Measurements from ENCODE around the gene AUTS2.

The AUTS2 gene

DNA sequence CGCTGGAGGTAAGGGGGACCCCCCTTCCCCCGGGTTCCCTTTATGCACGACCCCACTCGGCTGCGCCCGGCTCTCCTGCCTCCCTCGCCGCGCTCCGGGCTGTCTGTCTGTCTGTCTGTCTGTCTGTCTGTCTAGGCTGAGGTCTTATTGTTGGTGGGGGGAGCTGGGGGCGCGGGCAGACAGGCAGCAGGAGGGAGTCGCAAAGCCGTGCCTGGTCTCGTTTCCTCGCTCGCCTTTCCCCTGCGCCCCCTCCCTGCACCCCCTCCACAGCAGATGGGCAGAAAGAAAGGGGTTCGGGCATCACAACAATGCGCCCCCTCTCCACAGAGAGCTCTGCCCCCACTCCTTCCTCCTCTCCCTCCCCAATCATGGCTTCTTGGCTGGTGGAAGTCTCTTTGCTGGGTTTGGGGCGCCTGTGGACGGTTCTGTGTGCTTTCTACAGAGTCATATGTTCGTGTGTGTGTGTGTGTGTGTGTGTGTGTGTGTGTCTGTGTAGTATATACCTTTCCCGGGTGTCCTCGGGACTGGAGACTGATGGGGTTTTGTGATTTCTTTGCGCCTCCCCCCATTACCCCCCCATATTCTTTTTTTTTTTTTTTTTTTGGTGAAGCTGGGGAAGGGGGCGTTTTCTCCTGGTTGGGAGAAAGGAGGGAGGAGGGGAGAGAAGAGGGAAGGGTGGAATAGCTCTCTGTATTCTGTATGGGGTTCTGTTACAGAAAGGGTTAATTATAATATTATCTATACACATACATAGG, 1.9 kb downstream of the AUTS2 start:
- DNase-seq (ENCODE audit: low read depth, low spot score) = no peak

DNA sequence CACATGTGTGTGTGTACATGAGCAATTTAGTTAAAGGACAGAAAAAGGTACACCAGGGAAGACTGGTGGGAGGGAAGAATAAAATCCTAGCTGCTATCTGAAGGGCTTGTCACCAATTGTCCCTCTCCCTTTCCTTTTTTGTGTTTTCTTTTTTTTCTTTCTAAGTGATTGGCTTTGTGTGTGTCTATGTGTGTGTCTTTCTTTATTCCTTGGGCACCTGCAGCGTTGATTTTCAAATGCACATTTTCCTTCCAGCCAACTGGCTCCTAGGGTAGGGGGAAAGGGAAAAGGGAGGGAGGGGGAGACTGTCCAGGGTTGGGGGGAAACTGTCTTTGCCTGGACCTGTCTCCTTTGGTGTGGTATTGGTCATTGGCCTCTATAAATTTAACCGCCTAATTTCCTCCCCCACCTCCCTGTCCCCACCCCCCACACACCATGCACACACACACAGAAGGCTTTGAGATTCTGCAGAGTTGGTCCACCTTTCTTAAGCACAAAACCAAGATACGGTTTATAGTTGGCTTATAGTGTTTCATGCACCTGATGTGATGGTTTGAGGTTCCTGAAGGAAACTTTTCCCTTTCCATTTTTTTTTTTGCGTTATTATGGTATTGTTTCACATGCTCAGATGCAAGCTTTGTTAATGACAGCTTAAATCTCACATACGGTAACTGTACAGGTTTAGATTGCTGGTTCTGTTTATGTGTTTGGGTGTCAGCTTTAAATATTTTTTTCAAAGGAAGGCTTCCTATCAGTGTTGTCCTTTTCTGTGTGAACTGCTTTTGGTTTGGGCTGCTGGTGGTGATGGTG, 2.6 kb downstream of the AUTS2 start:
- DNase-seq (ENCODE audit: low read depth, low spot score) = no peak

DNA sequence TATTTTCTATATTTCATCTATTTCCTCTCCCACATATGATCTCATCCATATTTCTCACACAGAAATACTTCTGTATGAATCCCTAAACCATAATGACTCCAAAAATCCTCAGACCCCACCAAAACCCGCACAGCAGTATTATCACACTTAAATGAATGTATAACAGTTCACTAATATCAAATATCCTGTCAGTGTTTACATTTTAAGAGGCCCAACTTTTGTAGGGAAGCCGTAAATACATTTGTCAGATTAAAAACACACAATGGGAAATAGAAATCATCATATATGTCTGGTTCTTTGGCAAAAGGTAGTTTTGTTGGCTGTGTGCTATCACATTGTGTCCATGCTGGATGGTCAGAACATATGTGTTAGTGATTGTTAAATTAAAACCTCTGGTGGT, 4.2 kb downstream of the AUTS2 start:
- no peak for DNase-seq (ENCODE audit: low read depth, low spot score)

DNA sequence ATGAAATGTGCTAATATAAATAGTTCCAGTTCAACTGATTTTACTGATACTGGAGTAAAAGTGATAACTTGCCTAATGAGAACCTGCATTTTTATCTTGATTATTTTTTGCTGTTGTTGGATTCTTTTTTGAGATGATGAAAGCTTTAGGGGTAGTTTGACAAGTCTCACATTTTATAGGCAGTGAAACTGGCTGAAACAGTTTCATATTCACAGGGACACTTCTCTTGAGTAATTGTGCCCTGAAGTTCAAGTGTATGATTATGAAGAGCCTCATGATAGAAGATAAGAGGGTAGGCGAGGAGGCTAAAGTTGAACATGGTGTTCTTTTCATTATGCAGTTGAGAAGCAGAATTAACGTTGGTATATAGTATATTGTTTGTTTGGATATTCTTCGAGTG, 5.1 kb downstream of the AUTS2 start:
- no peak for DNase-seq (ENCODE audit: low read depth, low spot score)

DNA sequence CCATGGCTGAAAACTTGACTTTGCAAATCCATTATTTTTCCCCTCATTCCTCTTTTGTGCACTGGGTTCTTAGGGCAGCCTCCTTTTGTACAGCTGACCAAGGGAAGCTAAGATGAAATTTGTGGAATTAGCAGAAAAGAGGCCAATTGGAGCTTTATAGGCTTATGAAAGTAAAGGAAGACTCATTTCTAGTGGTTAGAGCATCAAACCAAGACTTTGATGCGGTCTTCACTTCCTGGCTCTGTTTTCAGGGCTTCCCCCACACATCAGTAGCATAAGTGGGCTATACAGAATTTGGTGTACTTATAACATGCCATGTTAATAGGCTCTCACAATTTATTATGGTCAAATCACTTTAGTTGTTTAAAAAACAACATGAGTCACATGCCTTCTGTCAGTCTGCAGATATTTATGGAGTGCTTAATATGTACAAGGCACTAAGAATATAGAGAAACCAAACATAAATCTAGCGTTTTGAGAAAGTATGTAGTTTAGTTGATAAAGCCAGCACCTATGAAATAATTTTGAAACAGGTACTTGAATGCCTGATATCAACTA, 5.7 kb downstream of the AUTS2 start:
- no peak for DNase-seq (ENCODE audit: low read depth, low spot score)

DNA sequence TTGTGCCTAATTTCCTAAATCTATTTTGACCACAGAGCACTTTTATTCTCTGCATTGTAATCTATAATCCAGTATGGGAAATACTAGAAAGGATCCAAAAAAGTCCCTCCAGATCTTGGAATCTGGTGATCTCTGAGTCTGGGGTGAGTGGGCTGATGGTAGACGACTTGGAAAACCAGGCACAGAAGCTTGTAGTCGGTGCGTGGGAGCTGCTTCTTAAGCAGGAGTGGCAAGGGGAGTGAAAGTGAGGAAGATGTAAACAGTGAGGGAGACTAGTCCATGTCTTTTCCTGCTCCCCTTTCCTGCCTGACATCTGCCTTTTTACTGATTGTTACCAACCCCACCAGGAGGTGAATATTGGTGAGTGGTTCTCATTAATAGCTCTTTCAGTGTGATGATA, 6.8 kb downstream of the AUTS2 start:
- no peak for DNase-seq (ENCODE audit: low read depth, low spot score)

DNA sequence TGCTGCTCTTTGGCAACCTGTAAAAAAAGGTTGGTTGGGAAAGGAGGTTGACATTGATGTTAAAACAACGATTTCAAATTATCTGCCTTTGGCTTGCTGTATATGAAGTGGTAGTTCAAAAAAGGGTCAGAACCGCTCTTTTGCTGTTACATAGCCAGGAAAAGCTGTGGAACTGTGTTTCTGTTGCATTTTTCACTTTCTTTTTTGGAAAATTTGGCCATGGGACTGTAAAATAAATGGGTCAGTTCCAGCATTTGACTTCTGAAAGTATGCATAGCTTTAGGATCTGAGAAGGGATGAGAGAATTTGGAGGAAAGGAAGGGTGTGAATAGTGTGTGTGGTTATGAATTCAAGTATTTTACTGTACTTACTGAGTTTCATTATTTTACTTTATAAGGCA, 7.3 kb downstream of the AUTS2 start:
- no peak for DNase-seq (ENCODE audit: low read depth, low spot score)

DNA sequence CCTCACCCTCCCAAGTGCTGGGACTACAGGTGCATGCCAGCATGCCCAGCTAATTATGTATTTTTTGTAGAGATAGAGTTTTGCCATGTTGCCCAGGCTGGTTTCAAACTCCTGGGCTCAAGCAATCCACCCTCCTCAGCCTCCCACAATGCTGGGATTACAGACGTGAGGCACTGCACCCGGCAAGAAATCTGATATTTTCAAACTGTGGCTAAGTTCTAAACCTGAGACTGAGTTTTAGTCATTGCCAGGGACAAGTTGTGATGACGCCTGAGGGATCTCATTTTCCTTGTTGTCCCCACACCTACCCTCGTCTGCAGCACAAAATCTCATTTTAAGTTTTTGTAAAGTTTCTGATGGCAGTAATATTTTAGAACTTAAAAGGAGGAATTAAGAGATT, 9.8 kb downstream of the AUTS2 start:
- no peak for DNase-seq (ENCODE audit: low read depth, low spot score)

DNA sequence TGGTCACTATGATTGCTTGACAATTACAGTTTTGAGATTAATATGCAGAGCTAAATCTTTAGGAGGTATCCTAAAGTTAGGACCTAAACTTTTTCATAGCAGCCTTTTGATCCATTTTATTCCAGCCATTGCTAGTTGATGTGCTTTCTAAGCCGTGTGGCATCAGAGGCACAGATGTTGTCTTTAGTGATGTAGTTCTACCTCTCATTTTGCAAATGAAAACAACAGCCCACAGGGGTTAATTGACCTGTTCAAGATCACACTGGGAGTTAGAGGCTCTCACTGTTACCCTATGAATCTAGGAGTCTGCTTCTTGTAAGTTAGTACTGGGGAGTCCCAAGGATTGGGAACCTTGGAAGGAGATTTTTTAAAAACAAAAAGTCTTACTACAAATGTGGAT, 10.6 kb downstream of the AUTS2 start:
- DNase-seq (ENCODE audit: low read depth, low spot score) = no peak

DNA sequence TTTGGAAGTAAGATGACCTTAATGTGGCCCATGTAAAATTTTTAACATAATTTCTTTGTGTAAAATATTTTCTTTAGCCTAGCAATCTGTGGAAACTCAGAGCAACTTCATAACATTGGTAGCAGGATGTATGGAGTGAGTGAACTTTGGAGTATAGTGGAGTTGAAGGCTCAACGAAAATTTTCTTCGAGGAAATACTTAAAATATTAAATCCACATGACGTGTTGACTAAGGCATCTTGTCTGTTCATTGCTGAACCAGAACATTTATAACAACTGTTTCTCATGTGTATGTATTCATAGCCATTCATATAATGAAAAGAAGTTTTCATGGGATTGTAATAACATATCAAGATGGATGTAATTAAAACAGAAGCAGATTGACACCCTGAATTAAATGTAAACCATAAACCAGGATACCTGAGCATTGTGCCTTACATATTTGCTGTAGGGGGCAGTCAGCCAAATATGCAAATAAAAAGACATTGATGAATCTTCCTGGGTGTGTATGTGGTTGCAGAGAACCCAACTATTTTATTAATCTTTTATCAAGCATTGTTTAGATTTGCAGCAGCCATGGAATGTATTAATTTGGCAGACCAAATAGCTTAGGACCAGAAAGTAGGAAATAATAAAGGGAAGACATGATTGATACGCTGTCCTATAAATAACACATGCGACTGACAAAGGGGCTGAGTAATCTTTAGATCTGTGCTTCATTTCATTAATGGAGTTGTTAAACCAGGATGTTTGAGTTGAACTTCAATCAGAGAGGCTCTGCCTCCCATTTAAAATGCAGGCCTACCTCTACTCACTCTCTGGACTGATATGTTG, 11.5 kb downstream of the AUTS2 start:
- DNase-seq (ENCODE audit: low read depth, low spot score) = no peak

DNA sequence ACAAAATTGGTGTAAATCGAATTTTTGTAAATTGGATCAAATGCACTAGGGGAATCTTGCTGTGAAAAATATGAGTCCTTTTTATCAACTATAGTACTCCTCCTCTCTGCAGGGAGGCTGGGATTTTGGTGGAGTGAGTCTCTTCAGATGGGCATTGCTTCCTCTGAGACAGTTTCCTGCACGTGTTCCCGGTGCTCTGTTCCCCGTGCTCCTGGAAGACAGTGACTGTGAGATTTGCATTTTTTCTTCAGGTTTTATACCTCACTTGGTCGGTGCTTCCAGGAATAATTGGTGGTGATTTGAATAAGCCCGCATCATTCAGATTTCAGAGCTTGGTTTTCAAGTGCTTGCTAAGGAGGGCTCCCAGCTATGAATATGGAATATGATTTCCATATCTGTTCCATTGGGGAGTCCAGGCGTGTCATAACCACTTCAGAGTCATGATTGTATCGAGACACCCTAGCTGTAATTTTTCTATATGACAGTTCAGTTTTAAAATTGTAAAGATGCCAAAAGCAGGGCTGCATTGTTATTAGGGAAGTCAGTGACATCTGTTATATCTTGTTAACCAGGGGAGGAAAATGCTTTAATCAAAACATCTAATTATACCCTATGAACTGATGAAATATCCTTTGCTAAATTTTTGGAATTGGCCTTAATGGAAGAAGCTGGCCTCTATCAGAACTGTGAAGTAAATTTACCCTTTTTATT, 12.3 kb downstream of the AUTS2 start:
- DNase-seq (ENCODE audit: low read depth, low spot score) = no peak

DNA sequence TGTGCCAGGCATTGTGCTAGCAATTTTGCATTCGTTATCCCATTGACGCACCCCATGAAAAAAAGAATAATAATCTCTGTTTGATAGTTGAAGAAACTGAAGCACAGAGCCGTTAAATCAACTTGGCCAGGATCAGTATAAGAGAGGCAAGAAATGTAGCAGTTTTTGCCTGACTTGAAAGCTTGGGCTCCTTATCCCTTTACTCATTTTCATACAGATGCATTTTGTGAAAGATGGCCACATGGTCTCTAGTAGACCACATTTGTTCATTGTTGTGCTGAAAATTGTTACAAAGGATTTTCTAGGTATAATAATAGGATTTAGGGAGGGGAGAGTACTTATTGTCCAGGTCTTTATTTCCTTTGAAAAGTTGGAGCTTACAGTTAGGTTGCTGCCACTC, 14.7 kb downstream of the AUTS2 start:
- DNase-seq (ENCODE audit: low read depth, low spot score) = no peak

DNA sequence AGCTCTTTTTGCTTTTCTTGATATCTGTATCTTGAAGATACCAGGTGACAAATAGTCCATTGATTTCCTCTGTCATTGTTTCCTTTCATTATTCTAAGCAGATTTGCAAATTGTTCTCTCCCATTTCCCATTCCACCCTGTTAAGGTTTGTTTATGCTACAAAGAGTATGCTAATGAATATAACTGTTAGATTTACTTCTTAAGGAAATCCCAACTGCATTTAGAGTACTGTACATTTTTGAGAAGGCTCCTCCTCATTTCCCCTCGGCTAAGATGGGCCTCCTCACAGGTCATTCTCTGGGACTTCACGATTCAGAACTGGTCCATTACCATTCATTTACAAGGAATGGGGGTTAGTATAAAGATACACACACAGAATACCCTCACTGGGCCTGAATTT, 15.6 kb downstream of the AUTS2 start:
- no peak for DNase-seq (ENCODE audit: low read depth, low spot score)

DNA sequence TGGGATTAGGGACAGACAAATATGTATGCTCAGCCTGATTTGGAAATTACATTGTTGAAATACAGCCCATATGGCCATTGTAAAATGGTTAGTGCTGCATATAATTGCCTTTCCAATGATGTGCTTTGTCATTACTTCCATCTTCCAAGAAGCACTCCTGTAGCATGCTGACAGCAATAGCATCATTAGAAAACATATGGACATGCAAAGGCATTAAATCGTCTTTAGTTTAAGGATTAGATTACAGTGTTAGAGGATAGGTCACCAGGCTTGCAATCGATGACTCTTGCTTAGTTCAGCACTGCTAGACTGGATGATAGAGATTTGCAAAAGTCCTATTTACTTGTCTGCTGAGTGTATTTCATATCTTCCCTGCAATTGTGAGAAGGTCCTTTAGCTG, 17.4 kb downstream of the AUTS2 start:
- no peak for DNase-seq (ENCODE audit: low read depth, low spot score)

DNA sequence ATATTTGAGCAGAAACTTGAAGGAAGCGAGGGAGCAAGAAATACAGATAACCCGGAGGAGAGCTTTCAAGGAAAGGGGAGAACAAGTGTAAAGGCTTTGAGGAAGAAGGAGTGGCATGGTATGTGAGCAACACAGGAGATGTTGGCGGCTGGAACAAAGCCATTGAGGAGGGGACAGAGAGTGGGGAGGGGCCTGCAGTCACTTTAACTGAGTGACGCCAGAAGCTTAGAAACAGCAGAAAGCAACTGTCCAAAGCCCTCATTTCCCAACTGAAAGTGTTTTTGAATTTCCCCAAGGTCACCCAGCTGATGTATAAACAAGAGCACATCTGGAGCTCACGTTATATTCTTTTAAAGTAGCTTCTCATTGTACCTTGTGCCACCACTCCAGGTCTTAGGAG, 19.1 kb downstream of the AUTS2 start:
- DNase-seq (ENCODE audit: low read depth, low spot score) = no peak

DNA sequence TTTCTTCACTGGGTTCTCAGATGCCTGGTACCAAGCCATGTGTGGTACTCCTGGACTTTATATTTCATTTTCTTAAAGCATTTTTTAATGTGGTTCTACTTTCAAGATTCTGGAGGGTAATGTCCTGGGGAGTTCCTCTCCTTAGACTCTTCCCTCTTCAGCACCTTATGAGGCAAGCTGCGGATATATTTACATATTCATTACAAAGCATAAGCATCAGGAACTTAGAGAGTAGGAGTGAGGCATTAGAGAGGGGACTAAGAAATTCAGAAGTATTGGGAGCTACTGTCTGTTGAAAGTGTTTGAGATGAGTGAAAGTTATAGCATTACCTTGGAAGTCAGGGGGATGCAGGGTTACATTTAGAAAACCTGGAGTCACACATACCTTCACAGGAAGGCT, 20.8 kb downstream of the AUTS2 start:
- no peak for DNase-seq (ENCODE audit: low read depth, low spot score)

DNA sequence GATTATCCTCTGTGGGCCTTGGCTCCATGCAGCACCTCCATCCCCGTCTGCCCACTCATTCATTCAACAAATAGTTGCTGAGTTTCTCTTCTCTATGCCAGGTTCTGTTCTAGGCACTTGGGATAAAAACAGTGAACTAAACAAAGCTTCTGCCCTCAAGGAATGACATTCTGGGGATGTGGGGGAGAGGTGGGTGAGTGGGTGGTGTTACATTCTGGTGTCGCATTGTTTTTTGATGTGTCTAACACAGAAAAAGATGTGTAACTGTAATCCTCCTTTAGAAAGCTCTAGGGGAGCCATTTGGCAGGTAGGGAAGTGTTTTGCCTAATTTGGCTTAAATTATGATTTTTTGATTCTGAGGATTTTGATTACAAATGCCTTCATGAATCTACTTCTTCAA, 21.4 kb downstream of the AUTS2 start:
- no peak for DNase-seq (ENCODE audit: low read depth, low spot score)

DNA sequence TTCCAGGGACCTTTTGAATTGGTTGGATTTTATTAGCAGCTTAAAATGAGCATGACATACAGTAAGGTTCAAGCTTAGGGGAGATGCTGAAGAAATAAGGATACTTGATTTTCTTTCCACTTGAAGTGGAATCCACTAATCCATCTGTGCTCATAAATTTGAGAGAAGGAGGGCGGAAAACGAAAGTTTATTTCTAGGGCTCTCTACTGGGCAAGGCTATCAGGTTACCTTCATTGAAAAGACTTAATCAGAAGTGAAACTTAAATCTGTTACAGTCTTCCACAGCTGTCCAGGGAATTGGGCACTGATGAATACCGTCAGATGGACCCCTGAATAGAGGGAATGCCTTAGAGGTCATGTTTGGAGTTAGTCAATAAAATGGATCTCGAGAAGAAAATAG, 21.8 kb downstream of the AUTS2 start:
- no peak for DNase-seq (ENCODE audit: low read depth, low spot score)

DNA sequence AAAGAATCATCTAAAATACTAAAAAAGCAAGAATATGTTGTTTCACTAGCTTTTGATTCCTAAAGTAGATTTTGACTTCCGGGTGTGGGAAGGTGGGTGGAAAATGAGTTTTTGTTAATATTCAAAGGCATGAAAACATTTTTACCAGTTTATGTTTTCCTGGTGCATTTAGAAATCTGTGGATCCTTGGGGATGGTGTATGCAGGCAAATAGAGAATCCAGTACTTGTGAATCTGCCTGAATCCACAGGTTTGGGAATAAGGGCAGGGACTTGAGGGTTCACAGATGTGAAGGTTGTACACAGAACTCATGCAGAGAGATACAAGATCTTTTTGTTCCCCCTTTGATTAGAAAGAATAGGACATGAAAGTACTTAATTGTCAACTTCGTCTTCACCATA, 22.4 kb downstream of the AUTS2 start:
- DNase-seq (ENCODE audit: low read depth, low spot score) = no peak

DNA sequence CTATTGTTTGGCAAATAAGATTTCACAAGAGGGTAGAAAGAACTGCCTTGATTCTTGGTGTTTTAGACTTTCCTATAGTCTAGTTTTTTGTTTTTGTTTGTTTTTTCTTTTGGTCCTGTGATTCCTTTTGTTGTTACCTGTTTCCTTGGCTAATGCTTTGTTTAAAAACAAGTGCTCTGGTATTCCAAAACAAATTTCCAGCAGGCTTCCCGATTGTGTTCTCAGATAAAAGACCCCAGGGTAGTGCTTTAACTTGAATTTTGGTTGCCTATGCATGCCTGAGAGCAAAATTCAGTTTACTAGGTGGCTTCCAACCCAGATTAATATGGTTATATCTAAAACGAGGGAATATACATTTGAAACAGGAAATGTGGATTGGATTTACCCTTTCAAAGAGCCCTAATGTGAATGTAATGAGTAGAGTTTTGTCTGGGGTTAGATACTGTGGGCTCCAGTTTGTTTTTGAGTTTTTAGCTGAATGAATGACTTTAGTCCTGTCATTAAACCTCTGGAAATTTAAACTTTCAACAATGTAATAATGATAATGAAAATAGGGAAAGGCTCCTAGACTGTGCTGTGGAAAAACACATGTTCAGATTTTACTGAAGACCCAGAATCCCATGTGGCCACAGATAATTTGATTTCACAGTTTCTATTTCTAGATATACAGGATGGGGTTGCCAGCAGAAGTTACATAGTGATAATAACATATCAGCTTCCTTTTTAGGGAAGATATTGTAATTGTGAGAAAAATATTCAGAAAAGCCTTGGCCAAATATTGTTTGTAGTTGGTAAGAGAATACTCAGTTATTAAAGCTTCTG, 23.9 kb downstream of the AUTS2 start:
- DNase-seq (ENCODE audit: low read depth, low spot score) = no peak

DNA sequence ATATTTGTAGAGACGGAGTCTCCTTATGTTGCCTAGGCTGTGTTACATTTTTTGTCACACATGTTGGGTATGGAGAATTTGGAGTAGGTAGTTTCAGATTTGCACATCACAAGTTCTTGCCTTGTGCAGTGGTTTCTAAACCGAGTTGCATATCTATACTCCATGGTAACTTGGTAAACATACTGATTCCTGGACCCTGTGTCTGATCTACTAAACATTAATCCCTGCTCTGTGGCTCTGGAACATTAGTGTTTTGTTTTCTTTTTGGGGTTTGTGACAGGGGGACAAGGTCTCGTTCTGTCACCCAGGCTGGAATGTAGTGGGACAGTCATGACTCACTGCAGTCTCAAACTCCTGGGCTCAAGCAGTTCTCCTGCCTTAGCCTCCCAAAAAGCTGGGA, 24.7 kb downstream of the AUTS2 start:
- no peak for DNase-seq (ENCODE audit: low read depth, low spot score)
